Heart left ventricle (tissue), 16 donors: Measurements from ENCODE around the gene MEAK7. TPM values are rescaled to one million over a fixed set of nuclear protein-coding genes. Genes with fewer than 3 reads are reported as not detected.

Experiments
- ATAC-seq, 4 donors: fragments of 200-7000 bp; cut with Tn5 transposase; one replicate each; pipeline ENCODE4 v1.9.1; 2020 to 2022; ENCODE audit warnings: moderate library complexity in 4 of 4, mild to moderate bottlenecking in 3 of 4, moderate number of reproducible peaks in 1 of 4
- DNase-seq, 5 donors: peaks; one replicate each; pipeline ENCODE4 v3.0.0-alpha.2; 2020
- H3K27ac ChIP-seq, 12 donors: fragments of 200-600 bp; sonication (generic) in 4 of 12; one replicate each; pipeline versions ENCODE4 v1.5.0 to v1.8.0; 2016 to 2022; ENCODE audit warnings: mild to moderate bottlenecking in 2 of 12
- H3K27me3 ChIP-seq, 9 donors: fragments of 200-600 bp; sonication (generic) in 2 of 9; one replicate each; pipeline versions ENCODE4 v1.5.1 to v1.8.0; 2016 to 2022; ENCODE audit warnings: mild to moderate bottlenecking in 3 of 9
- H3K36me3 ChIP-seq, 9 donors: fragments of 200-600 bp; sonication (generic) in 2 of 9; one replicate each; pipeline versions ENCODE4 v1.5.0 to v1.8.0; 2018 to 2022; ENCODE audit warnings: mild to moderate bottlenecking in 2 of 9
- H3K4me1 ChIP-seq, 12 donors: fragments of 200-600 bp; sonication (generic) in 4 of 12; one replicate each; pipeline versions ENCODE4 v1.5.0 to v1.8.0; 2016 to 2022; ENCODE audit warnings: mild to moderate bottlenecking in 3 of 12
- H3K4me3 ChIP-seq, 12 donors: fragments of 200-600 bp; sonication (generic) in 4 of 12; one replicate each; pipeline versions ENCODE4 v1.5.0 to v1.8.0; 2017 to 2022; ENCODE audit warnings: mild to moderate bottlenecking in 9 of 12, moderate library complexity in 4 of 12
- H3K9me3 ChIP-seq, 12 donors: fragments of 200-600 bp; sonication (generic) in 4 of 12; one replicate each; pipeline versions ENCODE4 v1.5.0 to v1.8.0; 2016 to 2022; ENCODE audit warnings: mild to moderate bottlenecking in 1 of 12
- CTCF ChIP-seq, 12 donors: fragments of 200-600 bp; sonication (generic) in 4 of 12; IDR thresholded peaks; one replicate each; pipeline versions ENCODE4 v1.5.0 to v1.8.0; 2018 to 2022; ENCODE audit warnings: antibody characterized with exemption in 12 of 12, mild to moderate bottlenecking in 5 of 12
- POLR2A ChIP-seq, 2 donors: fragments of 450-650 bp; IDR thresholded peaks; one replicate each; pipeline ENCODE4 v1.6.1; 2017; ENCODE audit warnings: antibody characterized with exemption in 2 of 2, mild to moderate bottlenecking in 2 of 2, moderate library complexity in 2 of 2
- WGBS, 4 donors: extraction: QIAGEN DNeasy Blood & Tissue Kit in 2 of 4; methylation state at CpG; one replicate each; pipeline versions ENCODE4 v1.1.5 to v1.1.7; 2013 to 2018; 5-methylcytosine and 5-hydroxymethylcytosine counted together
- intact Hi-C, 10 donors: fragments of 100-400 bp; cut with DNase I; formaldehyde crosslinking; loops; one replicate each; pipeline versions ENCODE4 v1.11.1 to v1.14.2; 2022
- polyA plus RNA-seq, 2 donors: library from polyadenylated mRNA; stranded (reverse); fragments of 200-250 nt; gene quantifications; one replicate each; pipeline ENCODE4 v1.2.3, GENCODE V29; 2013
- total RNA-seq, 9 donors: library from RNA; depleted of rRNA in 2 of 9; stranded (reverse); fragments of >200 nt in 2 of 9; fragmentation: NEBNext Ultra II Directional in 3 of 9; extraction: Animal tissue kit (Norgen Biotek cat#: 25700) in 3 of 9; gene quantifications; one replicate each; pipeline versions ENCODE4 v1.1.0 to v1.2.4, GENCODE V29; 2016 to 2023
- donor health status: ischemic (EF 13 %, LVEDD 7.1; RV severe dilation, severe dysfunction).
- donor health status: healthy with polysubstance abuse.
- donor health status: DM: no; HTN: yes; CAD: no.
- donor health status: DM: no; HTN: no; CAD: no.
- donor health status: ischemic (EF 25% LVEDD 6.9; RV normal size, moderate dysfunction).
- donor health status: ischemic (EF 25% LVEDD 5.7; RV mildly dilated, moderate dysfunction).
- donor health status: healthy.
- donor health status: DM: yes; HTN: yes; CAD: no.
- donor health status: ischemic (EF 35%, LVEDD 5.7; RV mildly dilated, moderate dysfunction).
- donor health status: nonischemic (EF 11% LVEDD 7.7; RV severe dilation, severe dysfunction).
- donor health status: DM: yes; HTN: yes; CAD: no.
- donor health status: PGD.
- donor health status: ischemic (EF 29% LVEDD 5.4; RV normal size, mild dysfunction).
- donor health status: nonischemic (EF 23%, LVEDD 6.1; RV moderate dilation, normal function).

Gene MEAK7
- total and polyA plus RNA-seq, 11 donors, result 2.2 to 13.2 (median 5.1) TPM

GRCh38 chr16:84485255-84486010, 19.0 kb downstream of the MEAK7 start:
- no peaks in the 10 kb centered on the region for H3K9me3 ChIP-seq
- H3K27me3 ChIP-seq, result no peaks in the 10 kb centered on the region
- peaks cover 0 to 76% (median 49%) of the 10 kb centered on the region in 9 donors for H3K36me3 ChIP-seq
- ATAC-seq (no peak), DNase-seq (peak in 1 of 5 donors; percentile 14)
- 93 to 95% (median 94%) methylated on average over 16 of the region's 16 CpGs for WGBS, 4 donors
- intact Hi-C loops, result loop anchor here in 9 of 10 donors (2.0 to 10.0 kb wide), 10 partner anchors 209 to 661 kb away; partner anchors contain the start of genes NECAB2 (in 2 of the 9), OSGIN1 (in 2 of the 9), TAF1C (in 2 of the 9) and ADAD2 (in 1 of the 9)
- TF ChIP-seq CTCF (IDR thresholded peaks at IDR 0.05) (no peak), POLR2A (IDR thresholded peaks at IDR 0.05) (no peak)
- H3K4me3 ChIP-seq, result no peak overlapping the region
- H3K4me1 ChIP-seq, result peaks cover 0 to 8% (median 0%) of the 10 kb centered on the region in 12 donors
- no peak overlapping the region for H3K27ac ChIP-seq

- intact Hi-C loops, result loop anchor here (1.0 to 10.0 kb wide), 15 partner anchors 206 to 660 kb away; partner anchors contain the start of genes NECAB2 (in 3 of the 10), OSGIN1 (in 2 of the 10), TAF1C (in 2 of the 10) and ADAD2 (in 1 of the 10)
- DNase-seq, result peak; percentile 53 to 77 (median 67)
- no peak overlapping the region for H3K27ac ChIP-seq
- no peaks in the 10 kb centered on the region for H3K27me3 ChIP-seq
- peaks cover 0 to 79% (median 52%) of the 10 kb centered on the region in 9 donors for H3K36me3 ChIP-seq
- H3K4me3 ChIP-seq, result no peak overlapping the region
- H3K4me1 ChIP-seq, result peaks cover 0 to 8% (median 0%) of the 10 kb centered on the region in 12 donors
- ATAC-seq, result peak in 3 of 4 donors; percentile 79 to 89 (median 83)
- no peaks in the 10 kb centered on the region for H3K9me3 ChIP-seq
- 47 to 60% (median 51%) methylated on average over 15 of the region's 15 CpGs for WGBS, 4 donors
- TF ChIP-seq POLR2A (IDR thresholded peaks at IDR 0.05), result no peak
- TF ChIP-seq CTCF (IDR thresholded peaks at IDR 0.05), result peak; percentile 69 to 87 (median 83)
Measured at GRCh38 chr16:84484579-84485254, 19.7 kb downstream of the MEAK7 start.

GRCh38 chr16:84483882-84484565, 20.4 kb downstream of the MEAK7 start:
- TF ChIP-seq POLR2A (IDR thresholded peaks at IDR 0.05) (no peak), CTCF (IDR thresholded peaks at IDR 0.05) (no peak)
- peaks cover 0 to 75% (median 49%) of the 10 kb centered on the region in 9 donors for H3K36me3 ChIP-seq
- H3K27me3 ChIP-seq, result no peaks in the 10 kb centered on the region
- H3K27ac ChIP-seq, result no peak overlapping the region
- ATAC-seq, result no peak
- no peaks in the 10 kb centered on the region for H3K9me3 ChIP-seq
- peak in 1 of 5 donors; percentile 14 for DNase-seq
- 93 to 94% (median 94%) methylated on average over 19 of the region's 19 CpGs for WGBS, 4 donors
- H3K4me3 ChIP-seq, result no peak overlapping the region
- intact Hi-C loops, result loop anchor here (1.0 to 10.0 kb wide), 14 partner anchors 206 to 659 kb away; partner anchors contain the start of genes NECAB2 (in 3 of the 10), OSGIN1 (in 2 of the 10), TAF1C (in 2 of the 10) and ADAD2 (in 1 of the 10)
- H3K4me1 ChIP-seq, result peaks cover 0 to 8% (median 0%) of the 10 kb centered on the region in 12 donors
